WERI-Rb-1 (cell line): Measurements from ENCODE around the gene MED23.
"Not testable (repeated sequence)": the region's sequence is repeated elsewhere in the genome, so short reads cannot be mapped to it uniquely, and the experiment has no call there.

Experiments used
- DNase-seq: peaks from one replicate; pipeline ENCODE4 v3.0.0-alpha.2; 2020
- H3K27ac ChIP-seq: fragments of 250-450 bp; sonication (Bioruptor Pico); 2 replicates; pipeline ENCODE4 v1.5.1; 2020; ENCODE audit warnings: mild to moderate bottlenecking, moderate library complexity
- H3K27me3 ChIP-seq: fragments of 250-450 bp; sonication (Bioruptor Pico); 2 replicates; pipeline ENCODE4 v1.5.1; 2021; ENCODE audit warnings: mild to moderate bottlenecking, low read depth, moderate library complexity; ENCODE audit not compliant: insufficient read depth, severe bottlenecking
- H3K36me3 ChIP-seq: fragments of 250-450 bp; sonication (Bioruptor Pico); 2 replicates; pipeline ENCODE4 v1.5.1; 2020; ENCODE audit warnings: mild to moderate bottlenecking, moderate library complexity
- H3K4me3 ChIP-seq: 2 replicates; pipeline ENCODE4 v1.5.1; 2011; ENCODE audit warnings: low read depth, mild to moderate bottlenecking, control low read depth, low read length
- H3K9me3 ChIP-seq: fragments of 250-450 bp; sonication (Bioruptor Pico); 2 replicates; pipeline ENCODE4 v1.5.1; 2021; ENCODE audit warnings: mild to moderate bottlenecking, moderate library complexity; ENCODE audit not compliant: severe bottlenecking
- CTCF ChIP-seq: IDR thresholded peaks from 2 replicates; pipeline ENCODE4 v1.5.1; 2011; ENCODE audit warnings: low read depth, mild to moderate bottlenecking, control low read depth, inconsistent platforms, low read length

Gene MED23

GRCh38 chr6:131551902-131552301, 76.1 kb downstream of the MED23 start:
- H3K4me3 ChIP-seq: no peak overlapping the region
- no peak for DNase-seq
- no peaks in the 10 kb centered on the region for H3K9me3 ChIP-seq
- no peak for TF ChIP-seq CTCF
- no peaks in the 10 kb centered on the region for H3K36me3 ChIP-seq
- no peaks in the 10 kb centered on the region for H3K27me3 ChIP-seq
- H3K27ac ChIP-seq: no peak overlapping the region

GRCh38 chr6:131549811-131550210, 78.2 kb downstream of the MED23 start:
- Histone ChIP-seq H3K27ac (no peak overlapping the region), H3K27me3 (no peaks in the 10 kb centered on the region), H3K4me3 (no peak overlapping the region), H3K36me3 (no peaks in the 10 kb centered on the region), H3K9me3 (no peaks in the 10 kb centered on the region)
- DNase-seq: no peak
- TF ChIP-seq CTCF: no peak

- no peak for DNase-seq
- H3K27me3 ChIP-seq: no peaks in the 10 kb centered on the region
- TF ChIP-seq CTCF: no peak
- no peak overlapping the region for H3K27ac ChIP-seq
- H3K9me3 ChIP-seq: no peaks in the 10 kb centered on the region
- no peak overlapping the region for H3K4me3 ChIP-seq
- H3K36me3 ChIP-seq: no peaks in the 10 kb centered on the region
These were observed 79.6 kb downstream of the MED23 start for GRCh38 chr6:131548441-131548840.

GRCh38 chr6:131547488-131547887, 80.6 kb downstream of the MED23 start:
- no peaks in the 10 kb centered on the region for H3K27me3 ChIP-seq
- no peak for DNase-seq
- H3K9me3 ChIP-seq: no peaks in the 10 kb centered on the region
- H3K4me3 ChIP-seq: no peak overlapping the region
- no peaks in the 10 kb centered on the region for H3K36me3 ChIP-seq
- H3K27ac ChIP-seq: no peak overlapping the region
- TF ChIP-seq CTCF: no peak

GRCh38 chr6:131545317-131545716, 82.7 kb downstream of the MED23 start:
- TF ChIP-seq CTCF: no peak
- H3K4me3 ChIP-seq: no peak overlapping the region
- no peaks in the 10 kb centered on the region for H3K27me3 ChIP-seq
- H3K36me3 ChIP-seq: no peaks in the 10 kb centered on the region
- H3K27ac ChIP-seq: no peak overlapping the region
- no peak for DNase-seq
- no peaks in the 10 kb centered on the region for H3K9me3 ChIP-seq

GRCh38 chr6:131538615-131539014, 89.4 kb downstream of the MED23 start:
- H3K9me3 ChIP-seq, DNase-seq, H3K27ac ChIP-seq, H3K27me3 ChIP-seq, H3K4me3 ChIP-seq, H3K36me3 ChIP-seq: not testable (repeated sequence)
